ENCODE results near the gene TAF11L6.

DNA sequence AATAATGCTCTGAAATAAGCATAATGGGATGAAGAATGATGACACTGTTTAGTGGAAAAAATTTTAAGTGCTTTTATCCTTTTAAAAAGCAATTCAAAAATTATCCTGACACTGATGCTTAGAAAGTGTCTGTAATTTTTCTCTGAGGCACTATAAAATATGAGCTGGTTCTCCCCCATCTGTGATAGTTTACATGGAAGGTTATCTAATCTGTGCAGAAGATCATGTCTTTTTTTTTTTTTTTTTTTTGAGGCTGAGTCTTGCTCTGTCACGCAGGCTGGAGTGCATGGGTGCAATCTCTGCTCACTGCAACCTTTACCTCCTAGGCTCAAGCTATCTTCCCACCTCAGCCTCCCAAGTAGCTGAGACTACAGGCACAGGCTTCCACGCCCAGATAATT, 45.7 kb upstream of the TAF11L6 start:
- TF ChIP-seq TCF4 (CRISPR knock-in tag; IDR thresholded peaks at IDR 0.05; ENCODE audit: borderline replicate concordance), result no peak
- TF ChIP-seq, protein P1, sequence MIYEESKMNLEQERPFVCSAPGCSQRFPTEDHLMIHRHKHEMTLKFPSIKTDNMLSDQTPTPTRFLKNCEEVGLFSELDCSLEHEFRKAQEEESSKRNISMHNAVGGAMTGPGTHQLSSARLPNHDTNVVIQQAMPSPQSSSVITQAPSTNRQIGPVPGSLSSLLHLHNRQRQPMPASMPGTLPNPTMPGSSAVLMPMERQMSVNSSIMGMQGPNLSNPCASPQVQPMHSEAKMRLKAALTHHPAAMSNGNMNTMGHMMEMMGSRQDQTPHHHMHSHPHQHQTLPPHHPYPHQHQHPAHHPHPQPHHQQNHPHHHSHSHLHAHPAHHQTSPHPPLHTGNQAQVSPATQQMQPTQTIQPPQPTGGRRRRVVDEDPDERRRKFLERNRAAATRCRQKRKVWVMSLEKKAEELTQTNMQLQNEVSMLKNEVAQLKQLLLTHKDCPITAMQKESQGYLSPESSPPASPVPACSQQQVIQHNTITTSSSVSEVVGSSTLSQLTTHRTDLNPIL (CRISPR knock-in tag; IDR thresholded peaks at IDR 0.05; ENCODE audit: low read depth), result no peak
- TF ChIP-seq, protein P2, sequence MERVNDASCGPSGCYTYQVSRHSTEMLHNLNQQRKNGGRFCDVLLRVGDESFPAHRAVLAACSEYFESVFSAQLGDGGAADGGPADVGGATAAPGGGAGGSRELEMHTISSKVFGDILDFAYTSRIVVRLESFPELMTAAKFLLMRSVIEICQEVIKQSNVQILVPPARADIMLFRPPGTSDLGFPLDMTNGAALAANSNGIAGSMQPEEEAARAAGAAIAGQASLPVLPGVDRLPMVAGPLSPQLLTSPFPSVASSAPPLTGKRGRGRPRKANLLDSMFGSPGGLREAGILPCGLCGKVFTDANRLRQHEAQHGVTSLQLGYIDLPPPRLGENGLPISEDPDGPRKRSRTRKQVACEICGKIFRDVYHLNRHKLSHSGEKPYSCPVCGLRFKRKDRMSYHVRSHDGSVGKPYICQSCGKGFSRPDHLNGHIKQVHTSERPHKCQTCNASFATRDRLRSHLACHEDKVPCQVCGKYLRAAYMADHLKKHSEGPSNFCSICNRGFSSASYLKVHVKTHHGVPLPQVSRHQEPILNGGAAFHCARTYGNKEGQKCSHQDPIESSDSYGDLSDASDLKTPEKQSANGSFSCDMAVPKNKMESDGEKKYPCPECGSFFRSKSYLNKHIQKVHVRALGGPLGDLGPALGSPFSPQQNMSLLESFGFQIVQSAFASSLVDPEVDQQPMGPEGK (CRISPR knock-in tag; IDR thresholded peaks at IDR 0.05; ENCODE audit: borderline replicate concordance), result no peak
- TF ChIP-seq ARNTL (CRISPR knock-in tag; IDR thresholded peaks at IDR 0.05; ENCODE audit: borderline replicate concordance, low read depth), result no peak
- TF ChIP-seq, protein P3, sequence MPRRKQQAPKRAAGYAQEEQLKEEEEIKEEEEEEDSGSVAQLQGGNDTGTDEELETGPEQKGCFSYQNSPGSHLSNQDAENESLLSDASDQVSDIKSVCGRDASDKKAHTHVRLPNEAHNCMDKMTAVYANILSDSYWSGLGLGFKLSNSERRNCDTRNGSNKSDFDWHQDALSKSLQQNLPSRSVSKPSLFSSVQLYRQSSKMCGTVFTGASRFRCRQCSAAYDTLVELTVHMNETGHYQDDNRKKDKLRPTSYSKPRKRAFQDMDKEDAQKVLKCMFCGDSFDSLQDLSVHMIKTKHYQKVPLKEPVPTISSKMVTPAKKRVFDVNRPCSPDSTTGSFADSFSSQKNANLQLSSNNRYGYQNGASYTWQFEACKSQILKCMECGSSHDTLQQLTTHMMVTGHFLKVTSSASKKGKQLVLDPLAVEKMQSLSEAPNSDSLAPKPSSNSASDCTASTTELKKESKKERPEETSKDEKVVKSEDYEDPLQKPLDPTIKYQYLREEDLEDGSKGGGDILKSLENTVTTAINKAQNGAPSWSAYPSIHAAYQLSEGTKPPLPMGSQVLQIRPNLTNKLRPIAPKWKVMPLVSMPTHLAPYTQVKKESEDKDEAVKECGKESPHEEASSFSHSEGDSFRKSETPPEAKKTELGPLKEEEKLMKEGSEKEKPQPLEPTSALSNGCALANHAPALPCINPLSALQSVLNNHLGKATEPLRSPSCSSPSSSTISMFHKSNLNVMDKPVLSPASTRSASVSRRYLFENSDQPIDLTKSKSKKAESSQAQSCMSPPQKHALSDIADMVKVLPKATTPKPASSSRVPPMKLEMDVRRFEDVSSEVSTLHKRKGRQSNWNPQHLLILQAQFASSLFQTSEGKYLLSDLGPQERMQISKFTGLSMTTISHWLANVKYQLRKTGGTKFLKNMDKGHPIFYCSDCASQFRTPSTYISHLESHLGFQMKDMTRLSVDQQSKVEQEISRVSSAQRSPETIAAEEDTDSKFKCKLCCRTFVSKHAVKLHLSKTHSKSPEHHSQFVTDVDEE (CRISPR knock-in tag; IDR thresholded peaks at IDR 0.05), result no peak
- TF ChIP-seq ZFP3 (CRISPR knock-in tag; IDR thresholded peaks at IDR 0.05), result no peak
- TF ChIP-seq ZC3H10 (CRISPR knock-in tag; IDR thresholded peaks at IDR 0.05), result no peak
- no peak for TF ChIP-seq OSR1 (CRISPR knock-in tag; IDR thresholded peaks at IDR 0.05)
